ENCODE measurements around the gene AMZ1. TPM values are rescaled to one million over a fixed set of nuclear protein-coding genes. Genes with fewer than 3 reads are reported as not detected.

AMZ1 gene
- total and polyA plus RNA-seq, 10 donors = 0.20 to 3.4 (median 1.6) TPM

DNA sequence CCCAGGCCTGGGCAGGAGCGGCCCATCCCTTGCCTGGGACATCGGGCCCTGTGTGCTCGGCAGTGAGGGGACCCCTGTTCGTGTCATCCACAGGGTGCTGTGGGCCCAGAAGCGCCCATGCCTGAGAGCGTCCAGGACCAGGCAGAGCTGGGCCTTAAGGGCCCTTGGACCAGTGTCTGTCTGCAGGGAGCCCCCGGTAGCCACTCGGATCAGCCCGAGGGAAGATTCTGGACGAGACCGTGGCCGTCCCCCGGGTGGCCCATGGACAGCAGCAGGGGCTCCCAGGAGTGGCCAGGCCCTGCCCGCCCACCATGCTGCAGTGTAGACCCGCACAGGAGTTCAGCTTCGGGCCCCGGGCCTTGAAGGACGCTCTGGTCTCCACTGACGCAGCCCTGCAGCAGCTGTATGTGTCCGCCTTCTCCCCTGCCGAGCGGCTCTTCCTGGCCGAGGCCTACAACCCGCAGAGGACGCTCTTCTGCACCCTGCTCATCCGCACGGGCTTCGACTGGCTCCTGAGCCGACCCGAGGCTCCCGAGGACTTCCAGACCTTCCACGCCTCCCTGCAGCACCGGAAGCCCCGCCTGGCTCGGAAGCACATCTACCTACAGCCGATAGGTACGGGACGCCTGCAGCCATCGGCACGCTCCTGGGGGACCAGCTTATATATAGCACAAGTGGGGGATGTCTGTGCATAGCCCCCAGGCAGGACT lies 12.3 kb downstream of the AMZ1 start:
- H3K36me3 ChIP-seq = no peaks in the 10 kb centered on the region
- no peaks in the 10 kb centered on the region for H3K9me3 ChIP-seq
- H3K27me3 ChIP-seq (replicated peaks in 1 of 7) = peaks cover 0 to 24% (median 0%) of the 10 kb centered on the region in 7 donors
- intact Hi-C loops (cut with DNase I; ENCODE audit: low total_unique reads) = no loop called here
- 93 to 97% (median 95%) methylated on average over 18 to 40 of the region's 40 CpGs for WGBS, 5 donors
- H3K27ac ChIP-seq = no peak overlapping the region
- peaks cover 0 to 26% (median 12%) of the 10 kb centered on the region in 6 donors for H3K4me1 ChIP-seq
- no peak for DNase-seq
- TF ChIP-seq POLR2A (IDR thresholded peaks at IDR 0.05) = no peak
- no peak for TF ChIP-seq POLR2AphosphoS5 (IDR thresholded peaks at IDR 0.05)
- TF ChIP-seq, protein P1, sequence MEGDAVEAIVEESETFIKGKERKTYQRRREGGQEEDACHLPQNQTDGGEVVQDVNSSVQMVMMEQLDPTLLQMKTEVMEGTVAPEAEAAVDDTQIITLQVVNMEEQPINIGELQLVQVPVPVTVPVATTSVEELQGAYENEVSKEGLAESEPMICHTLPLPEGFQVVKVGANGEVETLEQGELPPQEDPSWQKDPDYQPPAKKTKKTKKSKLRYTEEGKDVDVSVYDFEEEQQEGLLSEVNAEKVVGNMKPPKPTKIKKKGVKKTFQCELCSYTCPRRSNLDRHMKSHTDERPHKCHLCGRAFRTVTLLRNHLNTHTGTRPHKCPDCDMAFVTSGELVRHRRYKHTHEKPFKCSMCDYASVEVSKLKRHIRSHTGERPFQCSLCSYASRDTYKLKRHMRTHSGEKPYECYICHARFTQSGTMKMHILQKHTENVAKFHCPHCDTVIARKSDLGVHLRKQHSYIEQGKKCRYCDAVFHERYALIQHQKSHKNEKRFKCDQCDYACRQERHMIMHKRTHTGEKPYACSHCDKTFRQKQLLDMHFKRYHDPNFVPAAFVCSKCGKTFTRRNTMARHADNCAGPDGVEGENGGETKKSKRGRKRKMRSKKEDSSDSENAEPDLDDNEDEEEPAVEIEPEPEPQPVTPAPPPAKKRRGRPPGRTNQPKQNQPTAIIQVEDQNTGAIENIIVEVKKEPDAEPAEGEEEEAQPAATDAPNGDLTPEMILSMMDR (IDR thresholded peaks at IDR 0.05 in 8 of 11, conservative IDR thresholded peaks at IDR 0.05 in 3 of 11) = no peak
- H3K4me3 ChIP-seq = no peak overlapping the region

DNA sequence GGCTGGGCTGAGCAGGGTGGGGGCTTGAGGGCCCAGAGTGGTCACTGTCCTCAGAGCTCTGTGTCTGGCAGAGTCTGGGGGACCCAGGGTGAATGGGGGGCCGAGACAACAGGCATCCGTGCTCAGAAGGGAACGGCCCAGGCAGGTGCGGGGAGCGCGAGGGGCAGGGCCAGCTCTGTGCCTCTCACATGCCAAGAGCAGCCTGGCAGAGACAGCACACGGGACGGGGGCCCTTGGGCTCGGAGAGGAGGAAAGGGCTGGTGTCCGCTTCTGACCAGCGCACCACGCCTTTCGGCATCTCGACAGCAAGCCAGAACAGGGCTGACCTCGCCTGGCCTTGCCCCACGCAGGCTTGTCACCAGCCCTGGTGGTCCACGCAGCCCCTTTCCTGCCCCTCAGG lies 13.4 kb downstream of the AMZ1 start:
- no peak overlapping the region for H3K4me3 ChIP-seq
- H3K27me3 ChIP-seq (replicated peaks in 1 of 7) = peaks cover 0 to 24% (median 0%) of the 10 kb centered on the region in 7 donors
- H3K27ac ChIP-seq = no peak overlapping the region
- no peaks in the 10 kb centered on the region for H3K9me3 ChIP-seq
- no peaks in the 10 kb centered on the region for H3K36me3 ChIP-seq
- peaks cover 0 to 26% (median 12%) of the 10 kb centered on the region in 6 donors for H3K4me1 ChIP-seq
- TF ChIP-seq, protein P1 (IDR thresholded peaks at IDR 0.05 in 8 of 11, conservative IDR thresholded peaks at IDR 0.05 in 3 of 11) = no peak
- TF ChIP-seq POLR2AphosphoS5 (IDR thresholded peaks at IDR 0.05) = no peak
- no peak for TF ChIP-seq POLR2A (IDR thresholded peaks at IDR 0.05)
- no peak for DNase-seq
- 89 to 95% (median 94%) methylated on average over 12 to 17 of the region's 17 CpGs for WGBS, 5 donors
- intact Hi-C loops (cut with DNase I; ENCODE audit: low total_unique reads) = no loop called here

DNA sequence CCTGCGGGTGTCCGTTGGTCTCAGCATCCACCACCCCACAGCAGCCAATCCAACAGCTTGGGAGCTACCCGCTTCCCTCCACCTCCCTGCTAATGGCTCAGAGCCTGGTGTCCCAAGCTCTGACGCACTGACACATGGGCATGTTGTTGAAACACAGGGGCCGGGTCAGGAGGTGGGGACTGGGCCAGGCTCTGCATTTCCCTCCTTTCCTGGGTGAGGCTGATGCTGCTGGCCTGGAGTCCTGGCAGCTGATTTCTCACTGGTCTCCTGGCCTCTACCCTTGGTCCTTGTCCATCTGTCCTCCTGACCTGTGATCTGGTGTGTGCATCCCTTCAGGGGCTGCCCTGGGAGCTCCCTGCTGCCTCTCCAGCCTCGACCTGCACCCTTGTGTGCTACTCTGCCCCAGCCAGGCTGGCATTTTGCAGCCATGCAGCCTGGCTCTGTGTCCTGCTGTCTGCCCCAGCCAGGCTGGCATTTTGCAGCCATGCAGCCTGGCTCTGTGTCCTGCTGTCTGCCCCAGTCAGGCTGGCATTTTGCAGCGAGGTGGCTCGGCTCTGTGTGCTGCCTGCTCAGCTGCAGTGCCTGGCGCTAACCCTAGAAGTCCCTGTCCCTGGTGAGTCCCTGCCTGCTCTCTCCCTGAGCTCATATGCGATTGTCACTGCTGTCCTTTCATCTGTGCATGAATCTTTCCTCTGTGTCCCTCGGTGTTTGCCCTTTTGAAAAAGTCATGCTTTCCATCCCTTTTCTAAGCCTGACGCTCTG lies 14.0 kb downstream of the AMZ1 start:
- Histone ChIP-seq H3K9me3 (no peaks in the 10 kb centered on the region), H3K27me3 (replicated peaks in 1 of 7) (peaks cover 0 to 24% (median 0%) of the 10 kb centered on the region in 7 donors), H3K4me1 (peaks cover 0 to 26% (median 12%) of the 10 kb centered on the region in 6 donors), H3K27ac (no peak overlapping the region), H3K36me3 (no peaks in the 10 kb centered on the region), H3K4me3 (no peak overlapping the region)
- TF ChIP-seq POLR2A (IDR thresholded peaks at IDR 0.05) (no peak), POLR2AphosphoS5 (IDR thresholded peaks at IDR 0.05) (no peak)
- TF ChIP-seq, protein P1 (IDR thresholded peaks at IDR 0.05 in 8 of 11, conservative IDR thresholded peaks at IDR 0.05 in 3 of 11) = no peak
- DNase-seq = no peak
- WGBS, 5 donors = 82 to 88% (median 83%) methylated on average over 9 to 12 of the region's 12 CpGs
- intact Hi-C loops (cut with DNase I; ENCODE audit: low total_unique reads) = no loop called here

DNA sequence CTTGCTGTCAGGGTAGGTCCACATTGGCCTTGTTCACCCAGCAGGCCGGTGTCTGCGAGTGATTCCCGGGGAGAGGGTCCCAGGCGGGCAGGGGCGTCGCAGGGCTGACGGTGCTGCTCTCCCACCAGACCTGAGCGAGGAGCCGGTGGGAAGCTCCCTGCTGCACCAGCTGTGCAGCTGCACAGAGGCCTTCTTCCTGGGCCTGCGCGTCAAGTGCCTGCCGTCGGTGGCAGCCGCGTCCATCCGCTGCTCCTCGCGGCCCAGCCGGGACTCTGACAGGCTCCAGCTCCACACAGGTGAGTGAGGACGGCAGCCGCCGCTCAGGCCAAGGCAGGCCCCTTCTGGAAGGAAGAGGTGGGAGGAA lies 14.6 kb downstream of the AMZ1 start:
- no peaks in the 10 kb centered on the region for H3K36me3 ChIP-seq
- no peak for DNase-seq
- whole genome bisulfite sequencing, 5 donors = 91 to 98% (median 96%) methylated on average over 7 to 22 of the region's 22 CpGs
- H3K4me3 ChIP-seq = no peak overlapping the region
- no peaks in the 10 kb centered on the region for H3K9me3 ChIP-seq
- TF ChIP-seq POLR2A (IDR thresholded peaks at IDR 0.05) (no peak), POLR2AphosphoS5 (IDR thresholded peaks at IDR 0.05) (no peak)
- TF ChIP-seq, protein P1 (IDR thresholded peaks at IDR 0.05 in 8 of 11, conservative IDR thresholded peaks at IDR 0.05 in 3 of 11) = no peak
- peaks cover 0 to 26% (median 14%) of the 10 kb centered on the region in 6 donors for H3K4me1 ChIP-seq
- intact Hi-C loops (cut with DNase I; ENCODE audit: low total_unique reads) = no loop called here
- H3K27me3 ChIP-seq (replicated peaks in 1 of 7) = peaks cover 0 to 24% (median 0%) of the 10 kb centered on the region in 7 donors
- H3K27ac ChIP-seq = no peak overlapping the region

Data from spleen (tissue), 11 donors.